NCI-H2081 (cell line): ENCODE measurements around the gene TNS2.

Experiments used
- DNase-seq, 2 experiments: peaks; one replicate each; lab custom pipeline; 2025; lab: John Stamatoyannopoulos, UW

Gene TNS2

DNA sequence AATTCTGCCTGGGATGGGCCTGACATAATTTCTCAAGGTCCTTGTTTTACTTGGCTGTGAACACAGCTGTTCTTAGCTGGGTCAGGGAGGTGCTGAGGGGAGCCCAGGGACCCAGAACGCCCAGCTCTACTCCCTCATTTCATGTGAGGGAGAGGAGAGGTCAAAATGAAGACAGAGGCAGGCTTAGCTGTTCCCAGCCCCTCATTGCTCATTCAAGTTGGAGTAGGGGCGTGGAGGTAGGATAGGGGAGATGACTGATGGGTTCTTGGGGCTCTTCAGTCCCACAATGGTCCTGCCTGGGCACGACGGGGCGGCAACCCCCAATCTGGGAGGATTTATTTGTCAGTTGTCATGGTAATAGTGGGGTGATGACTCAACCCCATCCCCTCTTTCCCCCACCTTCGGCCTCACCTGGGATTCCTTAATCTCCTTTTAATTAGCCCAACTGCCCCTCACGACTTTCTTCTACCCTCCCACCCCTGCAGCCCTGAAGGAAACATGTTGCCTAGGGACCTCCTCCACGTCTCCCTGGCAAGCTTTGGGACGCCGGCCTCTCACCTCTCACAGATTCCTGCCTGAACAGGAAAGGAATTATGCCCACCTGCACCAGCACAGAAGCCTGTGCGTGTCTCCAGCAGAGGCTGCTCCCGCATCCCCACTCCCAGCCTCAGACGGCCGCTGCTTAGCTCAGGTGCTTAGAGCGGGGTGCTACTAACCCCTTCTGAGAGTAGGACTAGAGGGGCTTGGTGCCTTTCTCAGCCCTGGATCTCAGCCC lies 19.1 kb downstream of the TNS2 start:
- no peak for DNase-seq

DNA sequence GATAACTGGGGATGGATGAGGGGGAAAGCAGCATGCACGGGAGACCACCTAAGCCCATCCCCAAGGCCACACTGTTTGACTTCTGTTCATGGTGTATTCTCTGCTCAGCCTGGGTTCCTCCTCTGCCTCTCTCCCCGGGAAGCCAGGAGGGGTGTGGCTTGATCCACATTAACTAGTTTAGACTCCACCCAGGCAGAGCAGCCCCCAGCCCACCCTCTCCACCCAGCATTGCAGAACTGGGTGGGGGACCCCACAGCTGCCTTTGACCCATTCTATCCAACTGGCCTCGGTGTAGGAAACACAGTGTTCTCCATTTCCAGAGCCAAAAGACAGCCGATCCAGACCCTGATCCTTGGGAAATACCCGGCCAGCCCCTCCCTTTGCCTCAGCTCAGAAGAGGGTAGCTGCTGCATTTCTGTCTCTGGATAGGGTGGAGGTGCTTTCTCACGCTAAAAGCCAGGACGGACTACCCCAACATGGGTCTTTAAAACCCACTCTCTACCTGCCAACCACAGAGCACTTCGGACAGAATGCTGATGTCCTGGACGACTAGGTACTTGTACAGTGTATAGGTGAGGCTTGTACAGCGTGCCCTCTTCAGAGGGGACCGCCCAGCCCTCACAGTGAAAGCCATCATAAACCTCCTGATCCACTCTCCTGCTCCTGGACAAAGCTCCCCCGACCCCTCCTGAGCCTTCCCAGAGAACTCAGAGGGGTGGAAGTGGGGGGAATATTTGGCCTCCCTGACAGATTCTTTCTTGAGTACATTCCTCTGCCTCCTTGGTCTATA lies 20.0 kb downstream of the TNS2 start:
- no peak for DNase-seq

DNA sequence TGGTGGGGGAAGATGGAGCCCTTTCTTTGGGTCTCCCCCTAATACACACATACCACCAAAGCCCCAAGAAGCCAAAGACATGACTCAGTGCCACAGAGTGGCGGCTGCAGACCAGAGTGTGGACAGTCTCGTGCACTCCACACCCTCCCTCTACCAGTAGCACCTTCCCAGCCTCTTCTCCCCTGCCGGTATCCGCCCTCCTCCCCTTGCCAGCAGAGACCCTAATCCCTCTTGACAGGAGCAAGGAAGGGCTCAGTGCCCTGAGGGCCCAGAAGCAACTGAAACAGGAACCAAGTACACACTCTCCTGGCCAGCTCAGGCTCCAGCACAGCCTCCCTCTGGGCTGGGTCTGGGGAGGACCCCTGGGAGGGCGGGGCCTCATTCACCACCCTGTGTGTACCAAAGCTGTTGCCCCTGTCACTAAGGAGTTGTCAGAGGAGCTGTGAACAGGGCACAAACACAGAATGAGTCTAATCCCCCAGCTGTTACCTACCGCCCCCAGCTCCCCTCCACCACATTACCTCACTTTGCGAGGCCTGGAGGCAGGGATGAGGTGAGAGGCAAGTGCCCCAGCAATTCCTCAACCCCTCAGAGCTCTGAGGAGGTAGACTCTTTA lies 21.1 kb downstream of the TNS2 start:
- no peak for DNase-seq

DNA sequence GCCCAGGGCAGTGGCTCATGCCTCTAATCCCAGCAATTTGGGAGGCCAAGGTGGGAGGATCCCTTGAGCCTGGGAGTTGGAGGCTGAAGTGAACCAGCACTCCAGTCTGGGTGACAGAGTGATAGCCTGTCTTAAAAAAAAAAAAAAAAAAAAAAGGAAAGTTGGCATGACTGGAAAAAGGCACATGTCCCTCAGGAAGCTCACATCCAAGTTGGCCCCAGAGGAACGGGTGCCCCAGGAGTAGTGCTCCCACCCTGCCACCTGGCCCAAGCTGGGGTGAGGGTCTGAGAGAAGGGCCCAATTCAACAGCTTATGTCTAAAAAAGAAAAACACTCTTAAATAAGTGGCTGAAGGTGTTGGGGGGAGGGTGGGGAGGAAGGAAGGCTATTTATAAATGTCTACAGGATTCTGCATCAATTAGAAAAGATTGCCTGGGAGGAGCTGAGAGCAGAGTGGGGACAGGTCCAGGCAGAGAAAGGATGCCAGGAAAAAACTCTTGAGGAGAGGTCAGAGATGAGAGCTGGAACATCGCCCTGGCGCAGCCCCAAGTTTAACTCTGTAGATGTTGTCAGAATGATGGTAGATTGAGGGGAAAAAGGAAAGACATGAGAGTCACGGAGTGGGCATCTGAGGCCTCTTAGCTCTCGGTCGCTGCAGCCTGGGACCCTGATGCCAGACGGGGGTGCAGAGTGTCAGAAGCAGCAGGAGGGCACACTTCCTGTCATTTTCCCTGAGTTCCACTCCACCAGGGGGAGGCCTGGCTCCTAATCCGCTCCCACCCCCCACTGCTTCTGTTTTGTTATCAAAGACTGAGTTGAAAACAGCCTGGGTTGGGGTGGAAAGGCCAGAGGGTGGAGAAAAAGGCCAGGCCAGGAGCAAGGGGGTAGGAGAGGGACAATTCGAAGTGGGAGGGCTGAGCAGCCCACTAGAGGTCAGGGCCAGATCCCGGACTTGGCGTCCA lies 22.0 kb downstream of the TNS2 start:
- DNase-seq: peak in 1 of 2 experiments; percentile 39

DNA sequence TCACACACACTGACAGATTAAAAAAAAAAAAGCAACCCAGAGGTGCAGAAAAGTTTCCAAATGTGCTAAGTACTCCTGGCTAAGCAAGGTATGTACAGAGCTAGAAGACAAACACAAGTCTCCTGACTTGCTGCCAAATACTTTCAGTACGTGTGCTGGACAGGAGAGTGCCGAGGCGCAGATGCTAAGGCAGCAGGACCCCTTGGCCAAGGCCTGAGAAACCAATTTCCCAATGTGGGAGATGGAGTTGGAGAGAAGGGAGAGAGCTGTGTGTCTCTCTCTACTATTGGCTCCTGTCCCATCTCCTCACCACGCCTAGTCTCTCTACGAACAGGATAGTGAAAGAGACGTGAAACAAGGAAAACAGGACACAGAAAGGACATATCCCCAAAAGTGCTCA lies 24.0 kb downstream of the TNS2 start:
- DNase-seq: no peak

DNA sequence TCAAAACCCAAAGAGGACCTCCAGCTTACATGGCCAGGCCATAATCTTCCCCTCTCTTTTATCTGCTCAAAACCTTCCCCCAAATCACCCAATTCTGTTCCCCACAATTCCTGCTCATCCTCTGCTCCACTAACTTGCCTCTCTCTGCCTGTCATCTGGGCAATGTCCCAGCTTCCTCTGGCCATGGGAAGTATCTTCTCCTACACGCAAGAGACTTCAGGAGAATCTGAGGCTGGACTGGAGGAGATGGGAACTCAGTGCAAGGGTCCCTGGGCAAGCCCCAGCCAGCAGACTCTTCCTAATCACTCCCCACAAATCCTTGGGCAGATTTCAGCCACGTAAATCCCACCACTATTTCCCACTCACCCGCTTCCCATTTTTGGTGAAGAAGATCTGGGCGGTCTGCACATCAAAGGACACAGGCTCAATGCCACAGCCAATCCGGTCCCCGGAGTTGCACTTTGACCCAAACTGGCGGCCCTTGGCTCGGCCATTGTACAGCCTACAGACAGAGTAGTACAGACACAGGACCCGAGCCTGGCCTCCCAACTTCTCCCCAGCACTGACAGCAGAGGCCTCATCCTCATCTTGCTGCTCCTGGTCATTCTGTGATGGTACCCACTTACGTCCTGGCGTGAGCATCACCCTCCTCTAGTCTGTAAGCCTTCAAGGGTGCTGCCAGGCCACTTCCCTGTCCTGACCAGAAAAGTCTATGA lies 24.6 kb downstream of the TNS2 start:
- DNase-seq: no peak

DNA sequence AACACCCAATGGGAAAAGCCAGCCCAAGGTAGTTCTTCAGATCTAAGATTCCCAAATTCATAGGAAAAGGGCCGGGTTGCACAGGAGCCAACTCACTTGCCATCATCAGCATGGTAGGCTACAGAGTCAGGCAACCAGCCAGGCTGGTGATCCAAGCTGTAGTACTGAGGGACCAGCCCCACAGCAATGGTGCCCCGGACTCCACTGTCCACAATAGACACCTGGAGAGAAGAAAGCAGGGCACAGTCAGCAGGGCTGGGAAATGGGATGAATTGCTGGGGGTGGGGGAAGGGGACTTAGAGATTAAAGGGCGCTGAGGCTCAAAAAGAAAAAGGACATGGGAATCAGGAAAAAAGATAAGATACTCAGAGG lies 25.1 kb downstream of the TNS2 start:
- DNase-seq: no peak

DNA sequence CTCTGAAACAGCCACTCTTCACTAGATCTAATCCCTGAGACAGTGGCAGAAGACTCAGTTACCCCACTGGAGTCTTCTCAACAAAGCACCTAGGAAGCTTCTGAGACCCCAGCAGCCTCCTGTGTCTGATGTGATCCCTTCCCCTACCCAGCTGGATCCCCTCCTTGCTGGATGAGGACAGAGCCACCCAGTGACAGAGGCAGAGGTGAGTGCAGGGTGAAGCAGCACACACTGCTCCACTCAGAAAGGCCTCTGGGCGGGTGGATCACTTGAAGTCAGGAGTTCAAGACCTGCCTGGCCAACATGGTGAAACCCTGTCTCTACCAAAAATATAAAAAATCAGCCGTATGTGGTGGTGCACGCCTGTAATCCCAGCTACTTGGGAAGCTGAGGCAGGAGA lies 26.6 kb downstream of the TNS2 start:
- no peak for DNase-seq

DNA sequence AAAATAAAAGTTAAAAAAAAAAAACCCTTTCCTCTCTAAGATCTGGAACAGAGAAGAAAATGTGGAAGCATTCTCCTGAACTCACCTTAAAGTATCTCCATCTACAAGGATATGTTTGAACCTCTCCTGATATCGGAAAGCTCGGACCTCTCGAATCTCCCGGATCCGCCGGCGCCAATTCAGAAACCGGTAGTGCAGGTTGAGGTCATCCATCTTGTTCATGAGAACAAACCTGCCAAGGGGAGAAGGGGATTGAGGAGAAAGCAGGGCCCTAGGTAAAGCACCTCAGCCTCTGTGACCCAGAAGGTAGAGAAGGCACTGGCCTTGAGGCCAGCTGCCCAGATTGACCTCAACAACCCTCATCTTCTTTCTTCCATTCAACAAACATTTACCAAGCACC lies 27.2 kb downstream of the TNS2 start:
- DNase-seq: no peak

DNA sequence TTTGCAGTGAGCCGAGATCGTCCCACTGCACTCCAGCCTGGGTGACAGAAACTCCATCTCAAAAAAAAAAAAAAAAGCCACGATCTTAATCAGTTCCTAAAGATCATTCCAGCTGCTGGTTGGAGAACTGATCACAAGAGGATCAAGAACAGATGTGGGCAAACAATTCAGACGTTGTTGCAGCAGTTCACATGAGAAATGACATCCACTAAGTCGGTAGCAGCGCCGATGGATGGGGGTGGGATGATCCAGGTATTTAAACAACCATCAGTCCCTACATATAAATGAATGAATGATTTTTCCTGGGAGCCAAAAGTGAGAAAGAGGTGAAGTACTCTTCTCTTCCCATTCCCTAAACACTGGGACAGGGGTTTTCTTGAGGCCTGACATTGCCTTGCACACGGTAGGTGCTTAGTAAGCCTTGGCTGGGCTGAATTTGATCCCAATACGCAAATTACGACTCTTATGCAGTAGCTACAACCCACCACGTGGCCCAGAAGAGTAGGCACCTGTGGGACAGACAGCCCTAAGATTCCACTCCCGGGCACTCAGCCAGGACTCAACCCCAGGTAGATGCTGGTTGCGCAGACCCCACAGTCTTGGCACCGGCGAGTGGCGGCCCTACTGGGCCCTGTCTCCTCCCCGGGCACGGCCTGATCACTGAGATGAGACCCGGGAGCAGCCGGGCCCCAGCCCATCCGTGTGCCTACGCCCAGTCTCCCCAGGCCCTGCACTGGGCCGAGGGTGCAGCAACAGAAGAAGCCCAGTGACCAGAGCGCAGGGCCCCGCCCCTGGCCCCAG lies 28.8 kb downstream of the TNS2 start:
- peak in 1 of 2 experiments; percentile 44 for DNase-seq

DNA sequence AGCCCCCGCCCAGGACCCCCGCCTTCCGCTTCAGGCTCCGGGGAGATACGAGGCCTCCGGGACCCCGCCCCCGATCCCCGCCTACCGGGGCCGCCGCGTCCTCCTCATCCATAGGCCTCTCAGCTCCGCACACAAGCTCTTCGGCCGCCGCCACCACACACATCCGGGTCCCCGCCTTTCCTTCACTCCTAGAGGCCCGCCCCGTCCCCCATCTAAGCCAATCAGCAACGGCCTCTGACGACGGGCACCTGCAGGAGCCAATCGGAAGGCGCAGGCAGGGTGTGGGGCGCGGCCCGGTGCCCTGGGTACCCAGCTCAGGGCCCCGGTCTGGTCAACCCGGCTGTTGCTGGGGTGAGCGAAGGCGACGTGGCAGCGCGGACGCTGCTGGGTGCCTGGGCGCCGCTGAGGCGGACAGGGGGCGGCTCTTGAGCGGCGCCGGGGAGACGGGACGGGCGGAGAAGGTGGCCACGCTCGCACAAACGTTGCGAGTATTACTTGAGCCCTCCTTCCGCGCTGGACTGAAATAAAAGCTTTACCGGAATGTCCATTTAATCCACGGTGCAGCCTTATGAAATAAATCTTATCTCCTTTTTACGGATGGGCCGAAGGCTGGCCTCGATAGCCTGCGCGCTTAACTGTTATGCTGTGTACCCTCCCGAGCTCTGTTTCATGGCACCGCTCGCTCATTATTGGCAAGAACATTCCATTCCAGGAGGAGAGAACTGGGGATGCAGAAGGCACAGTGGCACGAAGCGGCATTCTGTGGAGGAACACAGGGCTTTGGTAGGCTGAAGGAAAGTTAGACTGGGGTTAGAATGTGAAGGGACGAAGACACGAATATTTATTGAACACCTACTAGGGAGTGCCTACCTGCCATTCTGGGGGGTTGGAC lies 29.6 kb downstream of the TNS2 start, which contains the start of gene SPRYD3:
Gene SPRYD3 (minus strand): TSS at position 165 of the 892 bp plus-strand sequence. CDS start 57 bp downstream, at position 108.
- peak; percentile 94 to 95 for DNase-seq

DNA sequence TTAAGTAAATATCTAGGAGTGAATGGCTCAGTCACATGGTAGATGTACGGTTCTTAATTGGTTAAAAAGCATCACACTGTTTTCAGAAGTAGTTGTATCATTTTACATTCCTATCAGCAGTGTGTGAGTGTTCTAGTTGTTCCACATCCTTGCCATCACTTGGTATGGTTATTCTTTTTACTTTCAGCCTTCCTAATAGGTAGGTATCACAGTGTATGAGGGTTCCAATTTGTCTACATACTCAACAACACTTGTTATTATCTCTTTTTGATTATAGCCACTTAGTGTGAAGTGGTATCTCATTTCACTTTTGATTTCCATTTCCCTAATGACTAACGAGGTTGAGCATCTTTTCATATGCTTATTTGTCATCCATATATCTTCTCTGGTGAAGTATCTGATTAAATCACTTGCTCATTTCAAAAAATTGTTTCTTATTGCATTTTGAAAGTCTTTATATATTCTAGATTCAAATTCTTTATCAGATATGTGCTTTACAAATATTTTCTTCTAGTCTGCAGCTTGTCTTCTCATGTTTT lies 32.8 kb downstream of the TNS2 start:
- no peak for DNase-seq

DNA sequence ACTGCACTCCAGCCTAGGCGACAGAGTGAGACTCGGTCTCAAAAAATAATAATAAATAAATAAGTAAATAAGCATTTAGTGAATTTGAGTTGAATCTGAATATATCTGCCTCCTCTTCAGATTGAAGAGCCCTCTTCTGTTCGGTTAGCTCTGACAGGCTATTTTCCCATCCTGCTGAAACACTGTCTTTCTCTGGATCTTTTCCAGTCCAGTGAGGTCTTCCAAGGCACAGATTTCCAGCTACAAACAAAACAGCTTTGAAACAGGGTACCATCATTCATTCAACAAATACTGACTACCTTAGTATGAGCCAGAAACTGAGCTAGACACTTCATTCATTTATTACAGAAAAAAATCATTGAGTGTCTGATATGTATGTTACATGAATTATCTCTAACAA lies 36.5 kb downstream of the TNS2 start:
- no peak for DNase-seq

DNA sequence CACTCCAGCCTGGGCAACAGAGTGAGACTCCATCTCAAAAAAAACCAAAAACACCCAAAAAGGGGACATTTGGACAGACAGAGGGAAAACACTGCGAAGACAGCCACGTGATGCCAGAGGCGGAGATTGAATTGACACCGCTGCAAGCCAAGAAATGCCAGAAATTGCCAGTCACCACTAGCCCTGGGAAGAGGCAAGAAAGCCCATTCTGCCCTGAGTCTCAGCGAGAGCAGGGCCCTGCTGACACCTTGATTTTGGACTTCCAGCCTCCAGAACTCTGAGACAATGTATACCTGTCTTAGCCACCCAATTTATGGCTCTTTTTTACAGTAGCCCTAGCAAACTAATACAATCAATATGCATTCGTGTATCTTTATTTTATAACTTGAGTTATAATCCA lies 40.2 kb downstream of the TNS2 start:
- DNase-seq: no peak

DNA sequence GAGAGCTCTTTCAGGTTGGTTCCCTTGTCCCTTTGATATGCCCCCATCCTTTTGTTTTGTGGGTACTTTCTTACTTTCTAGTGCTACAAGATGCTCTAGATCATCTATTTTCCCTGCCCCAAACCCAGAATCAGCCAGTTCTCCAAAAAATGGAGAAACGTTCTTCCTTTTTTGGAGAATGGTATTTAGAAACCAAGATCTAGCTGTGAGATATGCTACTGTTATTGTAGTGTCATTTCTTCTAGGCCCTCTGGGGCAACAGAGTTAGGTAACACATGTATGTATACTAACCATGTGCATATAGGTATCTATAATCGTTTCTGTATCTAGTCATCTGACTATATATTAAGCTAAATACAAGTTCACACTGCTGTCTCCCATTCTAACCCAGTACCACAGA lies 40.7 kb downstream of the TNS2 start:
- no peak for DNase-seq

DNA sequence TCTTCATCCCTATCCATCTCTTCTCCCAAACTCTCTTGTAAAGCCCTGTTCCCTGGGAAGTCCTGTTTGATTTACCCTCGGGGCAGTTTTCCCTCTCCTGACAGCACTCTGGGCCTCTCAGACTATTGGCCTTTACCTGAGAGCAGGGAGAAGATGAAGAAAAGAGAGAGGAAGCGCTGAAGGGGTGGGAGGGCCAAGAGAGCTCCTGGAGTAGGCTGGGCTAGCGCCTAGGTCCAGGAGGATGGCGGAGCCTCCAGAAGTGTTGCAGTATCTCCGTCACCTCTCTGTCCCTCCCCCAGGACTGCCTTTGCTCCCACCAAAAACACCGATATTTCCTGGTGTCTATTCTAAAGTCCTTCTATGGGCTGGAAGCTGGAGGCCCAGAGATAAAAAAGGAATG lies 41.9 kb downstream of the TNS2 start:
- no peak for DNase-seq

DNA sequence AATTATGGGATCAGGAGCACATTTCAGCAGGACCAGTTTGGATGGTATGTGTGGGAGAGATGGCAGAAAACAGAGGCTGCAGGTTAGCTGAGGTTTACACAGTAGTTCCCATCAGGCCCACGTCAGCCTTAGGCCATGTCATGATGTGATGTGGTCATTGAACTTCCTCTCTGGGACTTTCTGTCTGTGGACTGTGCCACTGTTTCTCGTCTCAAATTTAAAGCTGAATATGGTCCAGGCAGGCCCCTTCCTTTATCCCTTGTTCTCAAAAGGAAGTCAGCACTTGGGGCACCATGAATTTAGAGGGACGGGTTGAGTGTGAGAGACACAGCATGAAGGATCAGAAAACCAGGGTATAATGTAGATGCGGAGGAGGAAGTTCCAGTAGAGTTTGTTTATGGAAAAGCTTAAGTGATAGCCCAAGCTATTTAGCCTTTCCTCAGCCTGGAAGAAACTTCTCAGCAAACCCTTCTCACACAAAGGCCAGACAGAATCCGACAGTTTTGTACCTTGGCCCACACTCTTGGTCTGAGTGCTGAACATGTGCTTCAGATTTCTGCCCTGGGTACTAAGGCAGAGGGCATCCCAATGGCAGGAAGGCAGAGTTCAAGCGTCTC lies 44.0 kb downstream of the TNS2 start:
- DNase-seq: no peak

DNA sequence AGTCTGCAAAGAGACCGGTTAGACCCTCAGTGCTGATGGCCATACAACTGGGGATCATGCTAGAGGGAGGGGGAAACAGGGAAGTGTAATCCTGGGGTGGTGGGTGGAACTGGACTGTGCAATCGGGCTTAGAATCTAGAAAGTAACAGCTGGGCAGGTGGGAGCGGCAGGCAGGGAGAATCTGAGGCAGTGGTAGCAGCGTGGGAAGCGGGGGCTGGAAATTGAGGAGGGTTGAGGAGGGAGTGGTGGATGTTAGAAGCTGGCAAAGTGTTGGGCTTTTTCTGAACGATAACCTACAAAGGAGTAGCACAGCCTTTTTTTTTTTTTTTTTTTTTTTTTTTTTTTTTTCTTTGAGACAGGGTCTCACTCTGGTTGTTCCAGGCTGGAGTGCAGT lies 44.5 kb downstream of the TNS2 start:
- DNase-seq: no peak
